K562 (cell line): ENCODE results near the gene LENG9. TPM values are rescaled to one million over a fixed set of nuclear protein-coding genes. Genes with fewer than 3 reads are reported as not detected.

Experiments
- ATAC-seq: fragments of 200-7000 bp; cut with Tn5 transposase; 3 replicates; pipeline ENCODE4 v1.9.1; 2020; ENCODE audit warnings: moderate library complexity
- BruUV-seq: library from RNA; stranded (reverse); fragments of 400-500 nt; replicated peaks from 2 replicates; lab custom pipeline; 2021; lab: Mats Ljungman, UMichigan
- CTCF ChIA-PET: fragments of 300-600 bp; formaldehyde crosslinking; extraction: SDS; loops from one replicate; lab custom pipeline; 2021; ENCODE audit warnings: low intra/inter-chr PET ratio; lab: Yijun Ruan, JAX
- POLR2A ChIA-PET: fragments of 300-600, 350-650 bp; sonication (Branson Sonifier 250); formaldehyde crosslinking; extraction: SDS; loops from one replicate; lab custom pipeline; 2021; ENCODE audit warnings: antibody characterized with exemption, inconsistent platforms; lab: Yijun Ruan, JAX
- DNase-seq, 4 experiments: peaks; one replicate each; pipeline versions ENCODE4 v3.0.0 to v3.0.0-alpha.2; 2011 to 2018; ENCODE audit warnings: low spot score in 3 of 4, mixed read lengths in 3 of 4; ENCODE audit errors: extremely low read depth in 1 of 4
- FAIRE-seq: peaks from 2 replicates; lab custom pipeline; 2011; peaks lifted over from hg19 to GRCh38; lab: Jason Lieb, UNC
- H2AFZ ChIP-seq: 2 replicates; pipeline ENCODE4 v1.6.0; 2011; ENCODE audit warnings: low read depth, low read length, control low read depth, inconsistent platforms
- H3K27ac ChIP-seq: fragments of 200-600 bp; 3 replicates; pipeline ENCODE4 v1.8.0; 2011; ENCODE audit warnings: low read depth, mild to moderate bottlenecking, control low read depth, inconsistent platforms, low read length, moderate library complexity, mixed read lengths; ENCODE audit errors: extremely low read depth
- H3K27me3 ChIP-seq, 2 experiments: fragments of 300-600 bp in 1 of 2; 2 replicates in 1 of 2; 3 replicates in 1 of 2; pipeline versions ENCODE4 v1.6.0 to v1.8.0; 2011; ENCODE audit warnings: inconsistent platforms in 2 of 2, low read length in 2 of 2, mild to moderate bottlenecking in 1 of 2, mixed read lengths in 1 of 2, moderate library complexity in 1 of 2; ENCODE audit not compliant: control insufficient read depth in 2 of 2, insufficient read depth in 2 of 2
- H3K36me3 ChIP-seq: fragments of 300-600 bp; 3 replicates; pipeline ENCODE4 v1.8.0; 2011; ENCODE audit warnings: mild to moderate bottlenecking, low read length, inconsistent platforms; ENCODE audit not compliant: control insufficient read depth, insufficient read depth
- H3K4me1 ChIP-seq, 2 experiments: fragments of 200-600 bp in 1 of 2; replicated peaks in 1 of 2; 2 replicates in 1 of 2; 3 replicates in 1 of 2; pipeline versions ENCODE4 v1.5.1 to v1.8.0; 2011; ENCODE audit warnings: inconsistent platforms in 2 of 2, low read length in 2 of 2, mild to moderate bottlenecking in 1 of 2, mixed read lengths in 1 of 2, moderate library complexity in 1 of 2; ENCODE audit not compliant: control insufficient read depth in 2 of 2, insufficient read depth in 2 of 2
- H3K4me2 ChIP-seq: 2 replicates; pipeline ENCODE4 v1.6.1; 2011; ENCODE audit warnings: low read length, control low read depth, inconsistent platforms, mixed read lengths; ENCODE audit not compliant: insufficient read depth
- H3K4me3 ChIP-seq: fragments of 200-600 bp; sonication (generic), shearing (Covaris generic); 2 replicates; pipeline ENCODE4 v1.5.1; 2016; ENCODE audit warnings: control low read depth, inconsistent platforms
- H3K79me2 ChIP-seq: fragments of 200-600 bp; 3 replicates; pipeline ENCODE4 v1.8.0; 2011; ENCODE audit warnings: low read length, inconsistent platforms; ENCODE audit not compliant: control insufficient read depth, insufficient read depth
- H3K9ac ChIP-seq, 2 experiments: 2 replicates each; pipeline versions ENCODE4 v1.6.0 to v1.6.1; 2011; ENCODE audit warnings: low read depth in 2 of 2, low read length in 2 of 2, control low read depth in 1 of 2, inconsistent platforms in 1 of 2, mild to moderate bottlenecking in 1 of 2, mixed read lengths in 1 of 2; ENCODE audit not compliant: insufficient read depth in 1 of 2
- H3K9me1 ChIP-seq: one replicate; pipeline ENCODE4 v1.6.0; 2011; ENCODE audit warnings: inconsistent platforms, mild to moderate bottlenecking, low read length, moderate library complexity; ENCODE audit not compliant: control insufficient read depth, insufficient read depth
- H3K9me3 ChIP-seq: replicated peaks from 2 replicates; pipeline ENCODE4 v1.5.1; 2011; ENCODE audit warnings: low read depth, low read length, inconsistent platforms; ENCODE audit not compliant: control insufficient read depth, insufficient read depth
- H4K20me1 ChIP-seq: replicated peaks from 2 replicates; pipeline ENCODE4 v1.6.1; 2011; ENCODE audit warnings: low read length, inconsistent platforms, mixed read lengths; ENCODE audit not compliant: control insufficient read depth, insufficient read depth
- COPS2 ChIP-seq: fragments of 450-650 bp; conservative IDR thresholded peaks from 2 replicates; pipeline ENCODE4 v1.6.1; 2016; ENCODE audit warnings: mild to moderate bottlenecking, moderate library complexity
- EZH2 ChIP-seq: IDR thresholded peaks from 2 replicates; pipeline ENCODE4 v1.6.1; 2012; ENCODE audit warnings: low read depth, mild to moderate bottlenecking, inconsistent platforms, low read length, borderline replicate concordance
- FOXA1 ChIP-seq: fragments of 450-650 bp; IDR thresholded peaks from 2 replicates; pipeline ENCODE4 v1.6.1; 2016; ENCODE audit warnings: mild to moderate bottlenecking, borderline replicate concordance
- NFATC3 ChIP-seq: fragments of 450-650 bp; IDR thresholded peaks from 2 replicates; pipeline ENCODE4 v1.6.1; 2017; ENCODE audit warnings: mild to moderate bottlenecking
- RBM25 ChIP-seq: fragments of 200-400 bp; formaldehyde crosslinking; IDR thresholded peaks from 2 replicates; pipeline ENCODE4 v1.6.1; 2018; ENCODE audit warnings: low read length, low read depth, moderate library complexity; ENCODE audit not compliant: severe bottlenecking
- TBP ChIP-seq: optimal IDR thresholded peaks from 2 replicates; pipeline ENCODE3; 2011; ENCODE audit warnings: low read depth, low read length, improper control_type of control experiment
- ZBTB8A ChIP-seq: fragments of 450-650 bp; IDR thresholded peaks from 2 replicates; pipeline ENCODE4 v1.6.1; 2018; ENCODE audit warnings: mild to moderate bottlenecking, moderate library complexity; ENCODE audit not compliant: partially characterized antibody
- ZKSCAN3 ChIP-seq: fragments of 250-450 bp; sonication (Bioruptor Pico); IDR thresholded peaks from 2 replicates; pipeline ENCODE4 v1.4.0; 2020
- ZNF507 ChIP-seq: conservative IDR thresholded peaks from 2 replicates; pipeline ENCODE4 v1.6.1; 2017; ENCODE audit warnings: missing genetic modification characterization, missing compliant biosample characterization
- WGBS: fragments of 100-300 bp; shearing (Covaris generic); methylation state at CpG from one replicate; pipeline ENCODE4 v1.1.6; 2016; ENCODE audit warnings: low coverage, mixed read lengths; ENCODE audit not compliant: insufficient coverage; ENCODE audit errors: missing lambda C conversion rate; 5-methylcytosine and 5-hydroxymethylcytosine counted together
- in situ Hi-C: fragments of 300-500 bp; cut with MboI; formaldehyde crosslinking; loops from 4 replicates; pipeline ENCODE4 v1.15.0; 2018; ENCODE audit warnings: inconsistent platforms, mixed read lengths
- intact Hi-C: fragments of 100-400 bp; cut with micrococcal nuclease; formaldehyde crosslinking; loops from 2 replicates; pipeline ENCODE4 v1.14.2; 2022
- polyA plus RNA-seq, 8 experiments: library from polyadenylated mRNA; depleted of rRNA in 4 of 8; stranded (reverse) in 5 of 8; unstranded in 3 of 8; fragments of >200 nt; fragmentation: Nextera tagmentation in 2 of 8; fragmentation: Illumina TruSeq in 1 of 8; extraction: Ambion mirVana in 2 of 8; extraction: Trizol in 1 of 8; gene quantifications; 2 replicates each; pipeline versions ENCODE4 v1.2.1 to v1.2.3, GENCODE V29; 2011 to 2014; ENCODE audit warnings: inconsistent platforms in 1 of 8, missing spikeins in 1 of 8
- total RNA-seq, 7 experiments: library from RNA; depleted of rRNA in 6 of 7; stranded (reverse); fragments of >200 nt in 6 of 7; fragmentation: Illumina TruSeq in 2 of 7; extraction: Trizol in 2 of 7; gene quantifications; 2 replicates each; pipeline versions ENCODE4 v1.2.1 to v1.2.3, GENCODE V29; 2011 to 2021; ENCODE audit warnings: low replicate concordance in 1 of 7
- TF ChIP-seq, protein P1 (sequence below): fragments of 450-650 bp; IDR thresholded peaks from 2 replicates; pipeline ENCODE4 v1.6.1; 2016; ENCODE audit warnings: antibody characterized with exemption
- TF ChIP-seq, protein P2 (sequence below): sonication (generic); formaldehyde crosslinking; IDR thresholded peaks from 2 replicates; pipeline ENCODE4 v1.8.0; 2022; ENCODE audit warnings: mild to moderate bottlenecking, missing genetic modification reagents
- TF ChIP-seq, protein P3 (sequence below): sonication (generic); formaldehyde crosslinking; IDR thresholded peaks from 2 replicates; pipeline ENCODE4 v1.8.0; 2022; ENCODE audit warnings: mild to moderate bottlenecking, missing genetic modification reagents

Gene LENG9
- total and polyA plus RNA-seq, 9 of the 15 experiments (the other 6 are each of a cell fraction or from before 2014, with no cell fraction given) = 0.06 to 0.64 (median 0.33) TPM; not detected in 1

DNA sequence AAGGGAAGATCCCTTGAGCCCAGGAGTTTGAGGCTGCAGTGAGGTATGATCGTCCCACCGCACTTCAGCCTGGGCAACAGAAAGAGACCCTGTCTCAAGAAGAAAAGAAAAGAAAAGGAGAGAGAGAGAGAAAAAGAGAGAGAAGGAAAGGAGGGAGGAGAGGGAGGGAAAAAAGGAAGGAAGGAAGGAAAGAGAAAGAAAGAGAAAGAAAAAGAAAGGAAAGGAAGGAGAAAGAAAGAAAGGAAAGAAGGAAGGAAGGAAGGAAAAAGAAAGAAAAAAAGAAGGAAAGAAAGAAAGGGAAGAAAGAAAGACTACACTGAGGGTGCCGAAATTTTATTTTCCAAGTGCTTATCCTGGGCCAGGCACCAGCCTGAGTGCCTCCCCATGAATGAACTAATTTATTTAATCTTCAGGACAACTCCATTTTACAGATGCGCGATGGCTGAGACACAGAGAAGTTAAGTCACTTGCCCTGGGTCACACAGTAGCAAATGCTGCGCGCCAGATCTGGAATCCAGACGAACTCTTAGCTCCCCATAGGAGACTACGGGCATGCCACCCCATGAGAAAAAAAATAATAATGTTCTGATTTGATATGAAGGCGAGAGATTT, 6.8 kb upstream of the LENG9 start (continued):
- TF ChIP-seq, protein P1, sequence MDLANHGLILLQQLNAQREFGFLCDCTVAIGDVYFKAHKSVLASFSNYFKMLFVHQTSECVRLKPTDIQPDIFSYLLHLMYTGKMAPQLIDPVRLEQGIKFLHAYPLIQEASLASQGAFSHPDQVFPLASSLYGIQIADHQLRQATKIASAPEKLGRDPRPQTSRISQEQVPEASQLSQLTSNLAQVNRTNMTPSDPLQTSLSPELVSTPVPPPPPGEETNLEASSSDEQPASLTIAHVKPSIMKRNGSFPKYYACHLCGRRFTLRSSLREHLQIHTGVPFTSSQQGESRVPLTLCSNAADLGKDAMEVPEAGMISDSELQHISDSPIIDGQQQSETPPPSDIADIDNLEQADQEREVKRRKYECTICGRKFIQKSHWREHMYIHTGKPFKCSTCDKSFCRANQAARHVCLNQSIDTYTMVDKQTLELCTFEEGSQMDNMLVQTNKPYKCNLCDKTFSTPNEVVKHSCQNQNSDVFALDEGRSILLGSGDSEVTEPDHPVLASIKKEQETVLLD = 0 out of 2 replicates have a peak, but pooled peaks have one; percentile 33
- no peak for TF ChIP-seq TBP

DNA sequence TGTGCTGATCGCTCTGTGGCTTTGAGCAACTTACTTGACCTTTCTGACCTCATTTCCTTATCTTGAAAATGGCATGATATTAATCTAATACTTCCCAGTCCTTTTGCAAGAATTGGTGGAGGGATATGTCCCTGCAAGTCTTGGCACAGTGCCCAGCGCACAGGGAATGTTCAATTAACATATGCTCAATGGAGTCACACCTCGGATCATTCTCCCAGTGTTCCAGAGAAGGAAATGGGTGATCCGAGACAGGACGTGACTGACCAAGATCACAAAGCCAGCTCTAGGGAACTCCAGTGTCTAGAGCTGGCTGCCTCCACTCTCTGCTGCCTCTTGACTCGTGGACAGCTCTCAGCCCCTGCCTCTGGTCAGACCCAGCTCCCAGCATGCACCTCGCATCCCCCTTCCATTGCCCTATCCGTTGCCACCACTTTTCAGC, 5.9 kb upstream of the LENG9 start:
- Histone ChIP-seq H3K9ac (peak overlapping the region in 1 of 2 experiments; percentile 55; a peak in 1 of 4 replicates), H3K79me2 (no peaks in the 10 kb centered on the region), H3K36me3 (no peaks in the 10 kb centered on the region), H3K4me1 (peaks cover 0 to 33% of the 10 kb centered on the region in 2 experiments; a peak in 2 of 5 replicates), H3K4me2 (no peak overlapping the region; the same call in 1 of the 2 replicates), H4K20me1 (0 out of 2 replicates have a peak, but pooled peaks cover 3% of the 10 kb centered on the region), H2AFZ (no peak overlapping the region), H3K27ac (no peak overlapping the region), H3K27me3 (peaks cover 6 to 30% of the 10 kb centered on the region in 2 experiments), H3K4me3 (no peak overlapping the region), H3K9me1 (no peaks in the 10 kb centered on the region), H3K9me3 (no peaks in the 10 kb centered on the region)
- CTCF ChIA-PET = no interaction called here
- intact Hi-C loops = no loop called here
- under 1% methylated on average over 8 of the region's 8 CpGs for WGBS
- FAIRE-seq (peak; percentile 58), ATAC-seq (peak; percentile 30; the same call in 1 of the 3 replicates), DNase-seq (peak in 2 of 4 experiments; percentile 20 to 30)
- no TSS peak for BruUV-seq
- in situ Hi-C loops = no loop called here
- POLR2A ChIA-PET = no interaction called here
- no peak for TF ChIP-seq COPS2
- no peak for TF ChIP-seq FOXA1
- TF ChIP-seq EZH2 = no peak
- TF ChIP-seq NFATC3 = no peak
- TF ChIP-seq ZBTB8A = no peak
- TF ChIP-seq, protein P2, sequence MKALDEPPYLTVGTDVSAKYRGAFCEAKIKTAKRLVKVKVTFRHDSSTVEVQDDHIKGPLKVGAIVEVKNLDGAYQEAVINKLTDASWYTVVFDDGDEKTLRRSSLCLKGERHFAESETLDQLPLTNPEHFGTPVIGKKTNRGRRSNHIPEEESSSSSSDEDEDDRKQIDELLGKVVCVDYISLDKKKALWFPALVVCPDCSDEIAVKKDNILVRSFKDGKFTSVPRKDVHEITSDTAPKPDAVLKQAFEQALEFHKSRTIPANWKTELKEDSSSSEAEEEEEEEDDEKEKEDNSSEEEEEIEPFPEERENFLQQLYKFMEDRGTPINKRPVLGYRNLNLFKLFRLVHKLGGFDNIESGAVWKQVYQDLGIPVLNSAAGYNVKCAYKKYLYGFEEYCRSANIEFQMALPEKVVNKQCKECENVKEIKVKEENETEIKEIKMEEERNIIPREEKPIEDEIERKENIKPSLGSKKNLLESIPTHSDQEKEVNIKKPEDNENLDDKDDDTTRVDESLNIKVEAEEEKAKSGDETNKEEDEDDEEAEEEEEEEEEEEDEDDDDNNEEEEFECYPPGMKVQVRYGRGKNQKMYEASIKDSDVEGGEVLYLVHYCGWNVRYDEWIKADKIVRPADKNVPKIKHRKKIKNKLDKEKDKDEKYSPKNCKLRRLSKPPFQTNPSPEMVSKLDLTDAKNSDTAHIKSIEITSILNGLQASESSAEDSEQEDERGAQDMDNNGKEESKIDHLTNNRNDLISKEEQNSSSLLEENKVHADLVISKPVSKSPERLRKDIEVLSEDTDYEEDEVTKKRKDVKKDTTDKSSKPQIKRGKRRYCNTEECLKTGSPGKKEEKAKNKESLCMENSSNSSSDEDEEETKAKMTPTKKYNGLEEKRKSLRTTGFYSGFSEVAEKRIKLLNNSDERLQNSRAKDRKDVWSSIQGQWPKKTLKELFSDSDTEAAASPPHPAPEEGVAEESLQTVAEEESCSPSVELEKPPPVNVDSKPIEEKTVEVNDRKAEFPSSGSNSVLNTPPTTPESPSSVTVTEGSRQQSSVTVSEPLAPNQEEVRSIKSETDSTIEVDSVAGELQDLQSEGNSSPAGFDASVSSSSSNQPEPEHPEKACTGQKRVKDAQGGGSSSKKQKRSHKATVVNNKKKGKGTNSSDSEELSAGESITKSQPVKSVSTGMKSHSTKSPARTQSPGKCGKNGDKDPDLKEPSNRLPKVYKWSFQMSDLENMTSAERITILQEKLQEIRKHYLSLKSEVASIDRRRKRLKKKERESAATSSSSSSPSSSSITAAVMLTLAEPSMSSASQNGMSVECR (CRISPR knock-in tag) = no peak
- TF ChIP-seq RBM25 = peak; percentile 11
- TF ChIP-seq ZNF507 = no peak
- no peak for TF ChIP-seq ZKSCAN3 (CRISPR knock-in tag)
- TF ChIP-seq, protein P3, sequence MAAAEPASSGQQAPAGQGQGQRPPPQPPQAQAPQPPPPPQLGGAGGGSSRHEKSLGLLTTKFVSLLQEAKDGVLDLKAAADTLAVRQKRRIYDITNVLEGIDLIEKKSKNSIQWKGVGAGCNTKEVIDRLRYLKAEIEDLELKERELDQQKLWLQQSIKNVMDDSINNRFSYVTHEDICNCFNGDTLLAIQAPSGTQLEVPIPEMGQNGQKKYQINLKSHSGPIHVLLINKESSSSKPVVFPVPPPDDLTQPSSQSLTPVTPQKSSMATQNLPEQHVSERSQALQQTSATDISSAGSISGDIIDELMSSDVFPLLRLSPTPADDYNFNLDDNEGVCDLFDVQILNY (CRISPR knock-in tag) = no peak
